ENCODE measurements around the gene SEPSECS. TPM values are rescaled to one million over a fixed set of nuclear protein-coding genes. Genes with fewer than 3 reads are reported as not detected.

The SEPSECS gene
- total RNA-seq, 2 experiments from 2014 or later = 18.5 to 18.7 TPM

GRCh38 chr4:25120146-25120940, 39.9 kb downstream of the SEPSECS start:
- Mint-ChIP-seq H3K4me1 (ENCODE audit: low read depth) (no peaks in the 10 kb centered on the region), H3K4me3 (no peak overlapping the region), H3K9me3 (no peaks in the 10 kb centered on the region), H3K27me3 (no peaks in the 10 kb centered on the region), H3K27ac (no peak overlapping the region), H3K36me3 (ENCODE audit: low read depth) (peaks cover 39% of the 10 kb centered on the region)
- ATAC-seq (ENCODE audit: poor library complexity) (no peak), DNase-seq (no peak)
- Histone ChIP-seq H3K4me1 (ENCODE audit: insufficient read depth, low read length) (no peaks in the 10 kb centered on the region), H3K36me3 (ENCODE audit: insufficient read depth, low read length) (peaks cover 20% of the 10 kb centered on the region), H3K4me3 (ENCODE audit: low read length) (no peak overlapping the region), H3K27me3 (ENCODE audit: control insufficient read depth in 1 of 2, insufficient read depth in 2 of 2, low read length in 2 of 2) (no peaks in the 10 kb centered on the region), H3K9me3 (ENCODE audit: control insufficient read depth in 1 of 2, insufficient read depth in 1 of 2, low read length in 2 of 2) (no peaks in the 10 kb centered on the region), H3K27ac (ENCODE audit: low read depth in 1 of 2, low read length in 2 of 2) (no peak overlapping the region)
- ChIA-PET CTCF (no interaction called here), POLR2A (no interaction called here)
- intact Hi-C loops (cut with DNase I, micrococcal nuclease) = no loop called here
- no peak for TF ChIP-seq CTCF (IDR thresholded peaks at IDR 0.05)

DNA sequence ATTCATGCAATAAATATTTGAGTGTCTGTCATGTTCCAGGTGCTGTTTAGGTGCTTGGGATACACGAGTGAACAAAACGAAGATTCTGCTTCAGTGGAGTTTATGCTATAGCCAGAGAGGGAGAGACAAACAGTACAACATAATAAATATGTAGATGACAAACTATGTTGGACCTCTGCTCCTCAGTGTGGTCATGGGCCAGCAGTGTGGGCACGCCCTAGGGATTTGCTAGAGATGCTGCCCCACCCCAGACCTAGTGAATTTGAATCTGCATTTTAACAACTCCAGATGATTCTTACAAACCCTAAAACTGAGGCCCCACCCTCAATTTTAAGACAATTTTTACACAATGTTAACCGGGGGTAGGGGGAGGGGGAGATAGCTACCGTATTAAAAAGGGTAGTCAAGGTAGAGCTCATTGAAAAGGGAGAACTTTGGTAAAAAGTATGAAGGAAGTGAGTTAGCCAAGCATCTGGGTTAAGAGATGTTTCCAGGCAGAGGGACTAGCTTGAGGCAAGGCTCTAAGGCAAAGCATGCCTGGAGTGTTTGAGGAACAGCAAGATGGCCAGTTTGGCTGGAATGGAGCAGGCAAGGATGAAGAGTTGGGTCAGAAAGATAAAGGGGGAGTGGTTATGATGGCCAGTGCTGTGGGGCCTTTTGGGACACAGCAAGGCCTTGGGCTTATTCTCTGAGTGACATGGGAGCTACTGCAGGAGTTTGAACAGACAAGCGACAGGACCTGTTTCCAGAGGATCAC, 42.4 kb downstream of the SEPSECS start:
- Histone ChIP-seq H3K36me3 (ENCODE audit: insufficient read depth, low read length) (peaks cover 4% of the 10 kb centered on the region), H3K9me3 (ENCODE audit: control insufficient read depth in 1 of 2, insufficient read depth in 1 of 2, low read length in 2 of 2) (no peaks in the 10 kb centered on the region), H3K27ac (ENCODE audit: low read depth in 1 of 2, low read length in 2 of 2) (no peak overlapping the region), H3K4me3 (ENCODE audit: low read length) (no peak overlapping the region), H3K27me3 (ENCODE audit: control insufficient read depth in 1 of 2, insufficient read depth in 2 of 2, low read length in 2 of 2) (no peaks in the 10 kb centered on the region), H3K4me1 (ENCODE audit: insufficient read depth, low read length) (no peaks in the 10 kb centered on the region)
- intact Hi-C loops (cut with DNase I, micrococcal nuclease) = no loop called here
- peaks cover 15% of the 10 kb centered on the region for H3K36me3 Mint-ChIP-seq (ENCODE audit: low read depth)
- ATAC-seq (ENCODE audit: poor library complexity) (no peak), DNase-seq (no peak)
- H3K27ac Mint-ChIP-seq = no peak overlapping the region
- H3K4me3 Mint-ChIP-seq = no peak overlapping the region
- H3K4me1 Mint-ChIP-seq (ENCODE audit: low read depth) = no peaks in the 10 kb centered on the region
- no peaks in the 10 kb centered on the region for H3K9me3 Mint-ChIP-seq
- ChIA-PET CTCF (no interaction called here), POLR2A (no interaction called here)
- H3K27me3 Mint-ChIP-seq = no peaks in the 10 kb centered on the region
- TF ChIP-seq CTCF (IDR thresholded peaks at IDR 0.05) = no peak

GRCh38 chr4:25117274-25117673, 43.0 kb downstream of the SEPSECS start:
- intact Hi-C loops (cut with DNase I, micrococcal nuclease) = no loop called here
- H3K36me3 Mint-ChIP-seq (ENCODE audit: low read depth) = peaks cover 10% of the 10 kb centered on the region
- no peak for ATAC-seq (ENCODE audit: poor library complexity)
- H3K9me3 ChIP-seq (ENCODE audit: control insufficient read depth in 1 of 2, insufficient read depth in 1 of 2, low read length in 2 of 2) = no peaks in the 10 kb centered on the region
- CTCF ChIA-PET = no interaction called here
- no peaks in the 10 kb centered on the region for H3K27me3 Mint-ChIP-seq
- H3K4me3 ChIP-seq (ENCODE audit: low read length) = no peak overlapping the region
- H3K4me1 Mint-ChIP-seq (ENCODE audit: low read depth) = no peaks in the 10 kb centered on the region
- H3K27ac ChIP-seq (ENCODE audit: low read depth in 1 of 2, low read length in 2 of 2) = no peak overlapping the region
- H3K4me1 ChIP-seq (ENCODE audit: insufficient read depth, low read length) = no peaks in the 10 kb centered on the region
- H3K36me3 ChIP-seq (ENCODE audit: insufficient read depth, low read length) = no peaks in the 10 kb centered on the region
- H3K4me3 Mint-ChIP-seq = no peak overlapping the region
- DNase-seq = no peak
- TF ChIP-seq CTCF (IDR thresholded peaks at IDR 0.05) = no peak
- POLR2A ChIA-PET = no interaction called here
- no peaks in the 10 kb centered on the region for H3K9me3 Mint-ChIP-seq
- no peaks in the 10 kb centered on the region for H3K27me3 ChIP-seq (ENCODE audit: control insufficient read depth in 1 of 2, insufficient read depth in 2 of 2, low read length in 2 of 2)
- no peak overlapping the region for H3K27ac Mint-ChIP-seq
